Neuronal stem cell (in vitro differentiated cells): ENCODE measurements around the gene FTSJ1.
A peak's percentile ranks its signal among the peaks of the same experiment; 100 is the strongest.

Experiments
- DNase-seq: peaks from one replicate; pipeline ENCODE4 v3.0.0-alpha.2; 2013; ENCODE audit warnings: low spot score
- H2AFZ ChIP-seq: one replicate; pipeline ENCODE4 v1.6.1; 2013; ENCODE audit warnings: mild to moderate bottlenecking, low read length, inconsistent platforms
- H2AK5ac ChIP-seq: 2 replicates; pipeline ENCODE4 v1.6.1; 2013; ENCODE audit warnings: low read depth, mild to moderate bottlenecking, inconsistent platforms, low read length, moderate library complexity, mixed read lengths
- H2BK120ac ChIP-seq: 2 replicates; pipeline ENCODE4 v1.6.1; 2013; ENCODE audit warnings: low read depth, mild to moderate bottlenecking, inconsistent platforms, low read length, moderate library complexity, mixed read lengths
- H2BK12ac ChIP-seq: one replicate; pipeline ENCODE4 v1.6.1; 2013; ENCODE audit warnings: low read length, inconsistent platforms
- H2BK15ac ChIP-seq: 2 replicates; pipeline ENCODE4 v1.6.1; 2013; ENCODE audit warnings: mild to moderate bottlenecking, low read length, inconsistent platforms, mixed read lengths
- H2BK5ac ChIP-seq: one replicate; pipeline ENCODE4 v1.6.1; 2013; ENCODE audit warnings: inconsistent platforms, mild to moderate bottlenecking, low read length, moderate library complexity
- H3K14ac ChIP-seq: one replicate; pipeline ENCODE4 v1.6.1; 2013; ENCODE audit warnings: low read length, inconsistent platforms
- H3K18ac ChIP-seq: 2 replicates; pipeline ENCODE4 v1.6.1; 2013; ENCODE audit warnings: low read length, inconsistent platforms
- H3K23ac ChIP-seq: 2 replicates; pipeline ENCODE4 v1.6.1; 2013; ENCODE audit warnings: low read depth, mild to moderate bottlenecking, mixed read lengths, low read length, inconsistent platforms; ENCODE audit not compliant: poor library complexity
- H3K27ac ChIP-seq: replicated peaks from 3 replicates; pipeline ENCODE4 v1.5.1; 2013; ENCODE audit warnings: low read length, inconsistent platforms
- H3K27me3 ChIP-seq, 3 experiments: 2 replicates each; pipeline ENCODE4 v1.6.1; 2013; ENCODE audit warnings: low read length in 3 of 3, mild to moderate bottlenecking in 2 of 3, inconsistent platforms in 1 of 3, low read depth in 1 of 3, mixed read lengths in 1 of 3, moderate library complexity in 1 of 3; ENCODE audit not compliant: control insufficient read depth in 3 of 3, insufficient read depth in 3 of 3
- H3K36me3 ChIP-seq, 2 donors: replicated peaks in 1 of 2; 2 replicates each; pipeline ENCODE4 v1.6.1; 2013; ENCODE audit warnings: low read length in 2 of 2; ENCODE audit not compliant: control insufficient read depth in 2 of 2, insufficient read depth in 2 of 2
- H3K4ac ChIP-seq: 2 replicates; pipeline ENCODE4 v1.6.1; 2013; ENCODE audit warnings: inconsistent platforms, mild to moderate bottlenecking, low read length, moderate library complexity
- H3K4me1 ChIP-seq, 2 donors: 1 replicate in 1 of 2; 2 replicates in 1 of 2; pipeline ENCODE4 v1.6.1; 2013; ENCODE audit warnings: low read length in 2 of 2, low read depth in 1 of 2; ENCODE audit not compliant: control insufficient read depth in 2 of 2, insufficient read depth in 1 of 2
- H3K4me2 ChIP-seq: one replicate; pipeline ENCODE4 v1.6.1; 2013; ENCODE audit warnings: mild to moderate bottlenecking, low read length, inconsistent platforms; ENCODE audit not compliant: insufficient read depth, poor library complexity, severe bottlenecking
- H3K4me3 ChIP-seq, 2 donors: 2 replicates each; pipeline ENCODE4 v1.5.1; 2013; ENCODE audit warnings: low read length in 2 of 2, mild to moderate bottlenecking in 2 of 2, inconsistent platforms in 1 of 2, moderate library complexity in 1 of 2
- H3K79me1 ChIP-seq: one replicate; pipeline ENCODE4 v1.6.1; 2013; ENCODE audit warnings: low read depth, mild to moderate bottlenecking, inconsistent platforms, low read length, moderate library complexity
- H3K9ac ChIP-seq: one replicate; pipeline ENCODE4 v1.6.1; 2013; ENCODE audit warnings: mild to moderate bottlenecking, low read depth, low read length, inconsistent platforms; ENCODE audit not compliant: poor library complexity
- H3K9me3 ChIP-seq, 2 donors: replicated peaks in 1 of 2; 2 replicates each; pipeline versions ENCODE3 to v1.6.1; 2013; ENCODE audit warnings: low read length in 2 of 2, mild to moderate bottlenecking in 2 of 2, inconsistent platforms in 1 of 2, low read depth in 1 of 2, mixed read lengths in 1 of 2, moderate library complexity in 1 of 2; ENCODE audit not compliant: control insufficient read depth in 2 of 2, insufficient read depth in 1 of 2
- H4K8ac ChIP-seq: one replicate; pipeline ENCODE4 v1.6.1; 2013; ENCODE audit warnings: low read depth, mild to moderate bottlenecking, inconsistent platforms, low read length, moderate library complexity
- H4K91ac ChIP-seq: one replicate; pipeline ENCODE4 v1.6.1; 2013; ENCODE audit warnings: low read length, low read depth, mild to moderate bottlenecking, inconsistent platforms; ENCODE audit not compliant: poor library complexity
- WGBS, 2 donors: extraction: QIAGEN DNeasy Blood & Tissue Kit; methylation state at CpG; one replicate each; pipeline ENCODE4 v1.1.7; 2013; ENCODE audit warnings: missing lambda C conversion rate in 2 of 2, mixed read lengths in 1 of 2; ENCODE audit not compliant: insufficient read length in 2 of 2, insufficient replicate concordance in 1 of 2; ENCODE audit errors: extremely low coverage in 2 of 2; 5-methylcytosine and 5-hydroxymethylcytosine counted together

Gene FTSJ1

GRCh38 chrX:48470833-48471118 lies 5.2 kb upstream of the FTSJ1 start:
- Histone ChIP-seq H4K8ac (no peak overlapping the region), H3K36me3 (no peaks in the 10 kb centered on the region), H3K9me3 (no peaks in the 10 kb centered on the region), H2BK5ac (no peak overlapping the region), H2BK12ac (no peak overlapping the region), H2AK5ac (no peak overlapping the region), H3K9ac (no peak overlapping the region), H3K18ac (no peak overlapping the region), H2BK15ac (no peak overlapping the region), H3K14ac (no peak overlapping the region), H2BK120ac (no peak overlapping the region), H3K27me3 (no peaks in the 10 kb centered on the region), H3K4me3 (no peak overlapping the region), H3K4me2 (no peak overlapping the region), H2AFZ (peak overlapping the region; percentile 58), H3K27ac (no peak overlapping the region), H4K91ac (no peak overlapping the region), H3K23ac (no peak overlapping the region), H3K4me1 (peaks cover 10 to 16% of the 10 kb centered on the region in 2 donors), H3K4ac (no peak overlapping the region), H3K79me1 (no peaks in the 10 kb centered on the region)
- no peak for DNase-seq
- no CpG with 5 or more reads among the region's 9 CpGs for WGBS, 2 donors

- Histone ChIP-seq H2BK120ac (no peak overlapping the region), H3K4me3 (no peak overlapping the region), H3K4me1 (peaks cover 10 to 16% of the 10 kb centered on the region in 2 donors), H2BK12ac (no peak overlapping the region), H3K18ac (no peak overlapping the region), H2AFZ (no peak overlapping the region), H3K4ac (no peak overlapping the region), H3K23ac (no peak overlapping the region), H2BK5ac (no peak overlapping the region), H2AK5ac (no peak overlapping the region), H4K91ac (no peak overlapping the region), H3K27ac (no peak overlapping the region), H4K8ac (no peak overlapping the region), H3K14ac (no peak overlapping the region), H3K4me2 (no peak overlapping the region), H3K36me3 (no peaks in the 10 kb centered on the region), H3K27me3 (no peaks in the 10 kb centered on the region), H3K9me3 (no peaks in the 10 kb centered on the region), H3K9ac (no peak overlapping the region), H3K79me1 (no peaks in the 10 kb centered on the region), H2BK15ac (no peak overlapping the region)
- no peak for DNase-seq
- no CpG with 5 or more reads among the region's 8 CpGs for WGBS, 2 donors
These were observed 4.5 kb upstream of the FTSJ1 start for GRCh38 chrX:48471504-48471903.

GRCh38 chrX:48472225-48472624 lies 3.8 kb upstream of the FTSJ1 start:
- Histone ChIP-seq H3K14ac (no peak overlapping the region), H3K79me1 (no peaks in the 10 kb centered on the region), H2BK120ac (no peak overlapping the region), H2BK15ac (no peak overlapping the region), H3K9ac (no peak overlapping the region), H4K8ac (no peak overlapping the region), H2AFZ (no peak overlapping the region), H3K23ac (no peak overlapping the region), H3K27ac (no peak overlapping the region), H2BK12ac (no peak overlapping the region), H2AK5ac (no peak overlapping the region), H3K4me3 (no peak overlapping the region), H3K4me1 (peaks cover 10 to 16% of the 10 kb centered on the region in 2 donors), H3K18ac (peak overlapping the region; percentile 64), H3K9me3 (no peaks in the 10 kb centered on the region), H3K36me3 (no peaks in the 10 kb centered on the region), H3K4me2 (no peak overlapping the region), H3K4ac (no peak overlapping the region), H3K27me3 (no peaks in the 10 kb centered on the region), H4K91ac (no peak overlapping the region), H2BK5ac (no peak overlapping the region)
- no CpG with 5 or more reads among the region's 9 CpGs for WGBS, 2 donors
- DNase-seq, result no peak

DNA sequence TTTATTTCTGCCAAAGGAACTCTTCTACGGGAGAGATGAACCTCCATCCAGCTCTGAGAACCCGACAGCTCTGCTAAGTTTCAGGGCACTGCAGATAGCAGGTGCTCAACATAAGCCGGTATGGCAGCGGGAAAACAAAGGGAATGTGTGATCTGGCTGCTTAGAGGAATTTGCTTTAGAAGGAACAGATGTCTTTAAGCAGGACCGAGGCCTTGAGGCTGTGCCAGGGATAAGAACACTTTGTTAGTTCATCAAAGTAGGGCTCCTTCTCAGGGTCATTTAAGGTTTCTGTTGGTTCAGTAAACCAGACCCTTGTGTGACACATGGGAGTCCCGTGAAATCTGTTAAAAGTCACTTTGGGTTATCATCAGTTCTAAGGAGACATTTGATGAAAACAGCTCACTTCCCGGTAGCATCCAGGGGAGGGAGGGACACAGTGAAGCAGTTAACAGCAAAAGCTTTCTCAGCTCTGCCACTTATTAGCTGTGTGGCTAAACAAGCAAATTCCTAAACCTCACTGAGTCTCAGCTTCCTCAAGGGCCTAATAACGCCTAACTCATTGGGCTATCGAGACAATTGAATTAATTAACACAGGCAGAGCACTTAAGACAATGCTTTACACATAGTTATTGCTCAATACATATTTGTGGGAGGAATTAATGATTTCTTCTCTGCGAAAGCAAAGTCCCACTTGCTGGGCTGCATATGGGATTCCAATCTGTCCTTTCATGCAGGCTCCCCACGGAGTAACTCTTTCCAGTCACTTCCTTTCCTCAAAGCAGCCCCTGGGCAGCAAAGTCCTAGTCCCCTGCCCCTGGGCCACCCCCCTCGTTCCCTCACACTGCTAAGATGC lies 2.9 kb upstream of the FTSJ1 start:
- DNase-seq, result no peak
- Histone ChIP-seq H2BK120ac (no peak overlapping the region), H3K4me2 (peak overlapping the region; percentile 11), H3K4ac (no peak overlapping the region), H2AK5ac (no peak overlapping the region), H3K9ac (no peak overlapping the region), H3K4me1 (peaks cover 9 to 10% of the 10 kb centered on the region in 2 donors), H2AFZ (peak overlapping the region; percentile 56), H4K91ac (no peak overlapping the region), H2BK5ac (no peak overlapping the region), H3K23ac (no peak overlapping the region), H3K27ac (peak overlapping the region; percentile 74), H3K79me1 (no peaks in the 10 kb centered on the region), H2BK15ac (no peak overlapping the region), H3K36me3 (no peaks in the 10 kb centered on the region), H3K4me3 (no peak overlapping the region), H2BK12ac (no peak overlapping the region), H3K27me3 (no peaks in the 10 kb centered on the region), H4K8ac (no peak overlapping the region), H3K14ac (no peak overlapping the region), H3K9me3 (no peaks in the 10 kb centered on the region), H3K18ac (no peak overlapping the region)
- WGBS, 2 donors, result no CpG with 5 or more reads among the region's 12 CpGs
